Suprapubic skin (tissue), 4 donors: Measurements from ENCODE around the gene TJAP1. TPM values are rescaled to one million over a fixed set of nuclear protein-coding genes. Genes with fewer than 3 reads are reported as not detected.
"Not testable (repeated sequence)": the region's sequence is repeated elsewhere in the genome, so short reads cannot be mapped to it uniquely, and the experiment has no call there.

Source experiments
- DNase-seq, 2 donors: peaks; one replicate each; pipeline ENCODE4 v3.0.0-alpha.2; 2019; ENCODE audit warnings: low spot score in 2 of 2
- H3K27ac ChIP-seq: fragments of 200-600 bp; sonication (generic); one replicate; pipeline ENCODE4 v1.5.1; 2019
- H3K27me3 ChIP-seq: fragments of 200-600 bp; sonication (generic); one replicate; pipeline ENCODE4 v1.5.1; 2019
- H3K36me3 ChIP-seq: fragments of 200-600 bp; sonication (generic); one replicate; pipeline ENCODE4 v1.5.1; 2019
- H3K4me1 ChIP-seq: fragments of 200-600 bp; sonication (generic); one replicate; pipeline ENCODE4 v1.5.1; 2019
- H3K4me3 ChIP-seq: fragments of 200-600 bp; sonication (generic); one replicate; pipeline ENCODE4 v1.5.1; 2019; ENCODE audit warnings: mild to moderate bottlenecking
- H3K9me3 ChIP-seq: fragments of 200-600 bp; sonication (generic); one replicate; pipeline ENCODE4 v1.5.1; 2019
- EP300 ChIP-seq: sonication (generic); formaldehyde crosslinking; IDR thresholded peaks from one replicate; pipeline ENCODE4 v1.6.1; 2017; ENCODE audit warnings: antibody characterized with exemption
- POLR2A ChIP-seq, 2 donors: fragments of 450-650 bp; IDR thresholded peaks; one replicate each; pipeline ENCODE4 v1.6.1; 2017; ENCODE audit warnings: antibody characterized with exemption in 2 of 2, mild to moderate bottlenecking in 2 of 2, moderate library complexity in 2 of 2
- POLR2AphosphoS5 ChIP-seq, 3 donors: sonication (generic); formaldehyde crosslinking; IDR thresholded peaks; one replicate each; pipeline ENCODE4 v1.6.1; 2017; ENCODE audit warnings: antibody characterized with exemption in 3 of 3
- WGBS: methylation state at CpG from one replicate; pipeline ENCODE4 v1.1.5; 2018; 5-methylcytosine and 5-hydroxymethylcytosine counted together
- total RNA-seq, 4 donors: library from RNA; depleted of rRNA; stranded (reverse); fragments of >200 nt; gene quantifications; one replicate each; pipeline ENCODE4 v1.1.0, GENCODE V29; 2016
- TF ChIP-seq, protein P1 (sequence below), 2 donors: fragments of 200-600 bp in 1 of 2; fragments of 450-650 bp in 1 of 2; sonication (generic) in 1 of 2; IDR thresholded peaks; one replicate each; pipeline ENCODE4 v1.5.1; 2016 to 2019; ENCODE audit warnings: antibody characterized with exemption in 2 of 2, mild to moderate bottlenecking in 1 of 2, moderate library complexity in 1 of 2

TJAP1 gene
- total RNA-seq, 4 donors from 2014 or later, result 17.8 to 32.4 (median 30.6) TPM

GRCh38 chr6:43465948-43466347 lies 11.4 kb upstream of the TJAP1 start:
- 77% methylated on average over 2 of the region's 2 CpGs for WGBS
- Histone ChIP-seq H3K27me3 (peaks cover 28% of the 10 kb centered on the region), H3K27ac (no peak overlapping the region), H3K9me3 (no peaks in the 10 kb centered on the region), H3K4me1 (peaks cover 6% of the 10 kb centered on the region), H3K4me3 (no peak overlapping the region), H3K36me3 (no peaks in the 10 kb centered on the region)
- TF ChIP-seq, protein P1, sequence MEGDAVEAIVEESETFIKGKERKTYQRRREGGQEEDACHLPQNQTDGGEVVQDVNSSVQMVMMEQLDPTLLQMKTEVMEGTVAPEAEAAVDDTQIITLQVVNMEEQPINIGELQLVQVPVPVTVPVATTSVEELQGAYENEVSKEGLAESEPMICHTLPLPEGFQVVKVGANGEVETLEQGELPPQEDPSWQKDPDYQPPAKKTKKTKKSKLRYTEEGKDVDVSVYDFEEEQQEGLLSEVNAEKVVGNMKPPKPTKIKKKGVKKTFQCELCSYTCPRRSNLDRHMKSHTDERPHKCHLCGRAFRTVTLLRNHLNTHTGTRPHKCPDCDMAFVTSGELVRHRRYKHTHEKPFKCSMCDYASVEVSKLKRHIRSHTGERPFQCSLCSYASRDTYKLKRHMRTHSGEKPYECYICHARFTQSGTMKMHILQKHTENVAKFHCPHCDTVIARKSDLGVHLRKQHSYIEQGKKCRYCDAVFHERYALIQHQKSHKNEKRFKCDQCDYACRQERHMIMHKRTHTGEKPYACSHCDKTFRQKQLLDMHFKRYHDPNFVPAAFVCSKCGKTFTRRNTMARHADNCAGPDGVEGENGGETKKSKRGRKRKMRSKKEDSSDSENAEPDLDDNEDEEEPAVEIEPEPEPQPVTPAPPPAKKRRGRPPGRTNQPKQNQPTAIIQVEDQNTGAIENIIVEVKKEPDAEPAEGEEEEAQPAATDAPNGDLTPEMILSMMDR (IDR thresholded peaks at IDR 0.05), result no peak
- TF ChIP-seq POLR2AphosphoS5 (IDR thresholded peaks at IDR 0.05) (no peak), EP300 (no peak), POLR2A (IDR thresholded peaks at IDR 0.05) (no peak)
- no peak for DNase-seq

DNA sequence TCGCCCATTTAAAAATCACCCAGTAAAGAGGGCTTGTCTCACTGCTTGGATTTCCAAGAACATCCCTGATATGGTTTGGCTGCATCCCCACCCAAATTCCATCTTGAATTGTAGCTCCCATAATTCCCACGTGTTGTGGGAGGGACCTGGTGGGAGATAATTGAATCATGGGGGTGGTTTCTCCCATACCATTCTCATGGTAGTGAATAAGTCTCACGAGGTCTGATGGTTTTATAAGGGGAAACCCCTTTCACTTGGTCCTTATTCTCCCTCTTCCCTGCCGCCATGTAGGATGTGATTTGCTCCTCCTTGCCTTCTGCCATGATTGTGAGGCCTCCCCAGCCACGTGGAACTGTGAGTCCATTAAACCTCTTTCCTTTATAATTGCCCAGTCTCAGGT lies 10.1 kb upstream of the TJAP1 start:
- not testable (repeated sequence) for H3K27ac ChIP-seq, DNase-seq, H3K4me1 ChIP-seq, H3K9me3 ChIP-seq, H3K36me3 ChIP-seq, H3K4me3 ChIP-seq
- peaks cover 28% of the 10 kb centered on the region for H3K27me3 ChIP-seq
- WGBS, result 62% methylated on average over 5 of the region's 5 CpGs

DNA sequence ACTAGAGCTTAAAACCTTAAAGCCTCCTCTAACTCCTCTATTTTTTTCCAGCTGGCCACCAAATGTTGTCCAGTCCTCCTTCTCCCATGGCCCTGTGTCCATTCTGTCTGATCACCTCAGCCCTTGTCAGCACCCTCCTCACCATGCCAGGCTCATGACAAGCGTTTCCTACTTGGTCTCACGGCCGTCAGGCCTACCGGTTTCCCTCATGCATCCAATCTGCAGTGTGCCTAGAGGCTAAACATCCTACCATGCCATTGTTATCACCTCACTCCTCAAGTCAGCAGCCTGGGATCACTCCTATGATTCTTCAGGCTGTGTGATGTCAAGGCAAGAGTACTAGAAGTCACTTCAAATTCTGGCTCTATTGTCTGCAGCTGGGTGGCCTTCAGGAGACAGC lies 9.6 kb upstream of the TJAP1 start:
- WGBS, result 82% methylated on average over 4 of the region's 4 CpGs
- TF ChIP-seq POLR2AphosphoS5 (IDR thresholded peaks at IDR 0.05), result no peak
- TF ChIP-seq, protein P1 (IDR thresholded peaks at IDR 0.05), result no peak
- no peak for TF ChIP-seq EP300
- Histone ChIP-seq H3K27ac (no peak overlapping the region), H3K4me3 (no peak overlapping the region), H3K27me3 (peaks cover 25% of the 10 kb centered on the region), H3K36me3 (no peaks in the 10 kb centered on the region), H3K9me3 (no peaks in the 10 kb centered on the region), H3K4me1 (peaks cover 6% of the 10 kb centered on the region)
- DNase-seq, result no peak

DNA sequence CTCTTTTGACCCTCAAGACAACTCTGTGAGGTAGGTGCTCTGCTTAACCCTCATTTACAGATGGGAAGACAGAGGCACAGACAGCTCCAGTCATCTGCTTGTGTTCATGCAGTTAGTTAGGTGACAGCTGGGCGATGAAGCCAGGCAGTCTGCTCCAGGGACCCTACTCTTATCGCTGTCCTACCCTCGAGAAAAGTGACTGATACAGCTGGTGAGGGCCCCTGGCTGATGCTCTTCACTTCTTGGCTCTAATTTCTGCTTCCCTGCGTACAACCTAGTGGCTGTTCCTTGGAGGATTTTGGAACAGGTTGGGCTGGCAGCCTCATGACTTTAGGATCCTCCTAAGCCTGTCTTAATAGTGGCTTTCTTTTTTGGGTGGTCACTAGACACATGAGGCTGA lies 9.1 kb upstream of the TJAP1 start:
- WGBS, result 80% methylated on average over 4 of the region's 4 CpGs
- Histone ChIP-seq H3K27ac (no peak overlapping the region), H3K4me1 (peaks cover 6% of the 10 kb centered on the region), H3K36me3 (no peaks in the 10 kb centered on the region), H3K4me3 (no peak overlapping the region), H3K9me3 (no peaks in the 10 kb centered on the region), H3K27me3 (peaks cover 23% of the 10 kb centered on the region)
- no peak for DNase-seq
- TF ChIP-seq POLR2A (IDR thresholded peaks at IDR 0.05), result no peak
- no peak for TF ChIP-seq POLR2AphosphoS5 (IDR thresholded peaks at IDR 0.05)
- no peak for TF ChIP-seq EP300
- TF ChIP-seq, protein P1 (IDR thresholded peaks at IDR 0.05), result no peak

DNA sequence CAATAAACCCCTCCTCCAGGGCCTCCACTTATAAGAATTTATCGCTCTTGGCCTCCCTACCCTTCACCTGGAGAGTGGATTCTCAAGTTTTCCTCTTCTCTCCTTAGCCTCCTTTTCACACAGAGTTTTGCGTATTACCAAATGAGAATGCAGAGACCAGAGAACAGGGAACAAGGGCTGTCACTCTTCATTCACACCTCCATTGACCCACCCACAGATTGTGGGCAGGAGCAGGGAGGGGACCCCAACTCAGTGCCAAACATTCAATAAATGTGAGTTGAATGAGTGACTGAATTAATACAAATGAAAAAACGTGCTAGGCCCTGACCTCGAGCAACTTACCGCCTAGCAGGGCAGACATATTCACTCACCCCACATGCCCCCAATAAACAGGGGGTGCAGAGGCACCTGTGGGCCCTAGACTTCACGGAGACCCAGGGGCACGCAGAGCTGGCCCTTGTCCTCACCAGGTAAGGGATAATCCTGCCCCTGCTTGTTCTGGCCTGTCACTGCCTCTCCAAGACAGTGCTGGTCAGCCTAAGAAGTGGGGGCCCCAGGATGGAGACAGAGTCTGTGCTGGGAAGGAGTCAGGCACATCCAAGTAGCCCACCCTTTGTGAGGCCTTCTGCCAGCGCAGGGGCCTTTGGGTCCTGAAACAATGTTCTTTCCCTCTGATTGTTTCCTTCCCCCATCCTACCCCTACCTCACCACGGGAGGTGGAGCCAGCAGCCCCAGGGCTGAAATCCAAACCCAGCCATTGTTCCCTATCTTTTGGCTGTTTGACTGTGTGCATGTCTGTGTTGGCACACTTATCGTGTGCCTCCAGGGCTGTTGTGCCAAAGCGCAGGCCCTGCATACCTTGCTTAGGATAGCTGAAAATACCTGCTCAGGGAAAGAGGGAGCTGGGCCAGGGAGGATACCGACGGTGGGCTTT lies 8.4 kb upstream of the TJAP1 start:
- DNase-seq, result no peak
- Histone ChIP-seq H3K9me3 (no peaks in the 10 kb centered on the region), H3K4me1 (peaks cover 6% of the 10 kb centered on the region), H3K27me3 (peaks cover 18% of the 10 kb centered on the region), H3K4me3 (no peak overlapping the region), H3K36me3 (no peaks in the 10 kb centered on the region), H3K27ac (no peak overlapping the region)
- TF ChIP-seq EP300, result no peak
- TF ChIP-seq POLR2A (IDR thresholded peaks at IDR 0.05), result no peak
- TF ChIP-seq, protein P1 (IDR thresholded peaks at IDR 0.05), result no peak
- TF ChIP-seq POLR2AphosphoS5 (IDR thresholded peaks at IDR 0.05), result no peak
- WGBS, result 61% methylated on average over 13 of the region's 13 CpGs
